NCI-H1694 treated with DMSO at 0.1 percent for 48 hours (cell line): ENCODE measurements around the gene PRKAG3.

Experiments
- DNase-seq: peaks from one replicate; lab custom pipeline; 2025; lab: John Stamatoyannopoulos, UW

Gene PRKAG3

GRCh38 chr2:218813771-218814460, 17.7 kb downstream of the PRKAG3 start:
- DNase-seq: no peak

DNA sequence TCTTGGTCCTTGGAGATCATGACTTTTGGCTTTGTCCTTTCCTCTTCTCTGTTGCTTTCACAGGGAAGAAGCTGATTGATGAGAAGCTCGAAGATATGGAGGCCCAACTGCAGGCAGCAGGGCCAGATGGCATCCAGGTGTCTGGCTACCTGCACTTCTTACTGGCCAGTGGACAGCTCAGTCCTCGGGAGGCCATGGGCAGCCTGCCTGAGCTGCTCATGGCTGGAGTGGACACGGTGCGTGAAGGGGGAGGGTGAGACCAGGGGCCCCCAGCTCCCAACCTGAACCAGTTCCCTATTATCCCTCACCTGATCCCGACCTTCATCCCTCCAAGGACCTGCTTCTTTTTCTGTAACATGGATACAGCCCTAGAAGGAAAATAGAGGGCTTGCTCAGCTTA, 18.7 kb downstream of the PRKAG3 start:
- DNase-seq: no peak

- DNase-seq: no peak
Observed at GRCh38 chr2:218812096-218812815, 19.3 kb downstream of the PRKAG3 start.

DNA sequence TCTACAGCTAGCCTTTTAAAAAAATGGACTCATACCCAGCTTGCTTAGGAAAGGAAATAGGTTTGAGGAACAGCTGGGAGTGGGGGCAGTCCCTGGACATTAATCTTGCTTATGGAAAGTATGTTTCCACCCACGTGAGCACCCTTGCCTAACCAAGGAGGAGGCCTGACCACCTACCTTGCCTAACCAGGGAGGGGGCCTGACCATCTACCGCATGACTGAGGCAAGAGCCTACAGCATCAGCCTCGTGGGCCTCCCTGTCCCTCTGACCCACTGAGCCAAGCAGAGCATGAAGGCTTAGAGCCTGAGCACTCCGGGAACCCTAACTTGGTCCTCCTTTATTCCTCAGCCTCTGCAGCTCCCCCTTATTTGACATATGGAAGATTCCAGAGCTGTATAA, 20.2 kb downstream of the PRKAG3 start:
- DNase-seq: no peak

GRCh38 chr2:218810256-218810655, 21.3 kb downstream of the PRKAG3 start:
- DNase-seq: no peak

DNA sequence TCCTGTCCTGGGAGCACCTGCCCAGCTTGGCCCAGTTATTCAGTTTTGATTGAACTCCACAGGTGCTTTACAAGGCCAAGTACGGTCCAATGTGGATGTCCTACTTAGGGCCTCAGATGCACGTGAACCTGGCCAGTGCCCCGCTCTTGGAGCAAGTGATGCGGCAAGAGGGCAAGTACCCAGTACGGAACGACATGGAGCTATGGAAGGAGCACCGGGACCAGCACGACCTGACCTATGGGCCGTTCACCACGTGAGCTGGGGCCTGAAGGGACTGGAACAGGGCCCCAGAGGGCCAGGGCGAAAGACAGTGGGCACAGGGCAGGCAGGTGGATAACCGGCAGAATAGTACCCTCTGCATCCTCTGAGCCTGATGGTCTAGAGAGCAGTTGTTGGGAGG, 22.1 kb downstream of the PRKAG3 start:
- no peak for DNase-seq

DNA sequence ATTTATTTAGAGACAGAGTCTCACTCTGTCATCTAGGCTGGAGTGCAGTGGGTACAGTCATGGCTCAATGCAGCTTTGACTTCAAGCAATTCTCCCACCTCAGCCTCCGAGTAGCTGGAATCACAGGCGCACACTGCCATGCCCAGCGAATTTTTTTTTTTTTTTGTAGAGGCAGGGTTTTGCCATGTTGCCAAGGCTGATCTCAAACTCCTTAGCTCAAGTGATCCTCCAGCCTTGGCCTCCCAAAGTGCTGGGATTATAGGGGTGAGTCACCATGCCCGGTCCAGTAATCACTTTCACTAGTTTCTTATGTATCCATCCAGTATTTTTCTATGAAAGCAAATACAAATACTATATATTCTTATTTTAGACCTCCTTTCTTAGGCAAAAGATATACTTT, 24.0 kb downstream of the PRKAG3 start:
- DNase-seq: no peak

GRCh38 chr2:218806346-218806978, 25.1 kb downstream of the PRKAG3 start:
- DNase-seq: no peak

DNA sequence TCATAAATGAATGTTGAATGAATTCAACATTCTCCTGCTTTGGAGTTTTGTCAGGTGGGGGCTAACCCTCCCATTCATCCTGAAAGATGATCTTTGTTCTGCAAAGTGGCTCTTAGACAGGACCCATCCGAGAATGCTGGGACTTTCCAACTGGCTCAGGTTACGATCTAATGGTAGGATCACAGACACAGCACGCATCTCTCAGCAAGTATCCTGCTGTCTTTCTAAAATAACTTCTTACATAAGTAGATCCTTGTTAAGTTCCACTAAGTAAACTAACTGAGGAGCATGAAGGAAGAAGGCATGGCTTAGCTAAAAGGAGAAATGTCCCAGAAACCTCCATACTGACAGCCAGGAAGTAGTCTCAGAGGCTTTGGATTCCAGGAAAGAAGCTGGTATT, 26.0 kb downstream of the PRKAG3 start:
- no peak for DNase-seq

DNA sequence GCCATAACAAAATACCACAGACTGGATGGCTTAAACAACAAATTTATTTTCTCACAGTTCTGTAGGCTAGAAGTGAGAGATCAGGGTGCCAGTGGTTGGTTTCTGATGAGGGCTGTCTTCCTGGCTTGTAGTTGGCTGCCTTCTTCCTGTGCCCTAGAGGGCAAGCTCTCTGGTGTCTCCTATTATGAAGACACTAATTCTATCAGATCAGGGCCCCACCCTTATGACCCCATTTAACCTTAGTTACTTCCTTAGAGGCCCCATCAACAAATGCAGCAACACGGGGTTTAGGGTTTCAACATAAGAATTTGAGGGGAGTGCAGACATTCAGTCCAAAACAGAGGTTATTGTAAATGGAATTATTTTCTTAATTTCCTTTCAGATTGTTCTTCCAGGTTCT, 26.8 kb downstream of the PRKAG3 start:
- no peak for DNase-seq

DNA sequence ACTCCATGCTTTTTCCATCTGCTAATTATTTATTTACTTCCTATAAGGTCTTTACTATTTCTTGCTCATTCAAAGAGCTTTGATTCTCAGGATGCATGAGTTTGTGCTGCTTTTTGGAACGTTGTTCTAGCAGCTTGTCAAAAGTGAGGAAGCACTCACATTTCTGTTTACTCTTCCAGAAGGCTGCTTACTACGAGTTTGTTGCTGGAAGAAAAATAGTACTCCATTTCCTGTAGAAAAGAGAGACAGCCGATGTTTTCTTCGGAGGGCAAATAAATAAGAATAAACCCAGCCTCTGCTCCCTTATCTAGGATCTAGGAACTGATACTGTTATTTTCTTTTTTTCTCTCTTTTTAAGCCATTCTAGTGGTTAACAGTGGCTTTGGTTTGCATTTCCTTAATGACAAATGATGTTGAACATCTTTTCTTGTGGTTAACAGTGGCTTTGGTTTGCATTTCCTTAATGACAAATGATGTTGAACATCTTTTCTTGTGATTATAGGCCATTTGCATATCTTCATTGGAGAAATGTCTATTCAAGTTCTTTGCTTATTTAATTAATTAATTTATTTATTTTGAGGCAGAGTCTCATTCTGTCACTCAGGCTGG, 29.1 kb downstream of the PRKAG3 start:
- no peak for DNase-seq

DNA sequence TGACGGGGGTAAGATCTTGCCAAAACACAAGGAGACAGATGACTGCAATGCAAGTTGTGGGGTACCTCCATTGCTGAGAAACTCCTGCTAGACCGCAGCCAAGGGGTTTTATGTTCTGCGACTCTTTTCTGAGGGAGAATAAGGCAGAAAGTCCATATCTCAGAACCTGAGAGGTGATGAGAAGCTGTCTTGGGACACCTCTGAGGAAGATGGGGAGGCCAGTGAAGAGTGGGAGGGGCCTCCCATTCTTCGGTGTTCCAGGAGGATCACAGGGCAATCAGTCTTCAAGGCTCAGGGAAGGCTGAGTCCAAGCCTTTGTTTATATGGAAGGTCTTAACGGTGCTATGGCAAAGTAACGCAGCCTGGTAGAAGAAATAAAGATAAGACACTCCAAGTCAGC, 31.6 kb downstream of the PRKAG3 start:
- no peak for DNase-seq

DNA sequence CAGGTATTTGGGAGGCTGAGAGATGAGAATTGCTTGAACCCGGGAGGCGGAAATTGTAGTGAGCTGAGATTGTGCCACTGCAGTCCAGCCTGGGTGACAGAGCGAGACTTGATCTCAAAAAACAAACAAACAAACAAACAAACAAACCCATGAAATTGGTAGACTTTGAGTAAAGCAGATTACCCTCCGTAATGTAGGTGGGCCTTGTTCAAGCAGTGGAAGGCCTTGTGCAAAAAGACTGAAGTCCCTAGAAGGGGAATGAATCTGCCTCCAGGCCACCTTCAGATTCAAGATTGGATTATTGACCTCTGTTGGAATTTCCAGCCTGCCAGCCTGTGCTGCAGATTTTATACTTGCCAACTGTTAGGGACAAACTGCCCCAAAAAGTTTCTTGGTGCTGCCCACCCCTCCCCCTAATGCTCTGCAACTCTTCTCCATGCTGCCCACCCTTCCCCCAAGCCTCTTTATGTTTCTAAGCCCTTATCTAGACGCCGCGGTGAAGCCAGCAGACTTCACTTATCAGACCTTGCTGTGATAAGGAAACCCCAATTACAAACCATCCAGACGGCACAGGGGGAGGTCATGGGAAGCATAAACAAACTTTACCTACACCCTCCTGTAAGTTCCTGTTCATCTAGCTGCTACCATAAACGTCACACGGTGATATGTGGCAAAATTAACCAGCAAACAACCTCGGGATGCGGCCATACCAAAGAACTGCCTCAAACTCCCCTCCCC, 32.7 kb downstream of the PRKAG3 start:
- DNase-seq: no peak

DNA sequence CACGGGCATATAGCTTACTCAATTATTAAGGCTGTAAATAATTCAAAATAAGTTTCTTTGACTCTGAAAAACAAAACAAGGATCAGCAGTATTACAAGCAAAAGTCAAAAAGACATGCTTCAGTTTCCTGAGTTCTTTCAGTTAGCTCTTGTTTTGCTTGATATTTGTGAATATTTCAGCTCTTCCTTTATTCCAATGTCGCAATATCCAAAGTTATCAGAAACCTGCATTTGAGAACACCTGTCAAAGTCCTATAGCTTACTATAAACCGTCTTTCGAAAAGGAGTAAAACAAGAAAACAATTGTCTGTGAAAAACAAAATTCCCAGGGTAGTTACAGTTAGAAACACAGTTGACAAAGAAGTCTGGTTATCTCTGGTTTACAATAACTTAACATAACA, 34.9 kb downstream of the PRKAG3 start:
- no peak for DNase-seq

GRCh38 chr2:218792433-218792832, 39.2 kb downstream of the PRKAG3 start:
- no peak for DNase-seq

DNA sequence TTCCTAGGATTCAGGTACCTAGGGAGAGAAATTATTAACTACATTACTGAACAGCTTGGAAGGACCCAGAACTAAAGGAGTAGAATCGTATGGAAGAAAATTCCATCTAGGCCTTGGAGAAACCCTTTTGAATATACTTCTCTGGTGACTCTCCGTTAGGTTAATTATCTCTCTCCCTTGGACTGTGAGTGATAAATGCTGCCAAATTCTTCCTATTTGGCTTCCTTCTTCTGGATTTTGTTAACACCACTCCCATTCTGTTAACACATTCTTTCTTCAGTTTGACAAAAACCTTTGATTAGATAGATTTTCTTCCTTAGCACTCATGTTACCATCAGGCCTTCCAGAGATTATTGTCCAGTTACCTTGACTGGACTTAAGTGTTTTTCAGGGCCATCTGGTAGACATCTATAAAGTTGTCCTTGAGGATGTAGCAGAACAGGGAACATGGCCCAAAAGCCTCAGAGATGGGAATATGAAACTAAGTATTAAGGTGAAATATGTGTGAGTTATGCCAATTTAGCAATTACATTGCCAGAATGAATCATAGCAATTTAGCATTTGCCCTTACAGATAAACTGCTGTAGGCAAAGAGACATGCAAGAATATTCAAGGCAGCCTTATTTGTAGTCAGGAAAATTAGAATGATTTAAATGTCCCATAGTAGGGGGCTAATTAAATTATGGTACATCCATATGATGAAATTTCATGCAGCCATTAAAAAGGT, 42.9 kb downstream of the PRKAG3 start:
- DNase-seq: no peak

DNA sequence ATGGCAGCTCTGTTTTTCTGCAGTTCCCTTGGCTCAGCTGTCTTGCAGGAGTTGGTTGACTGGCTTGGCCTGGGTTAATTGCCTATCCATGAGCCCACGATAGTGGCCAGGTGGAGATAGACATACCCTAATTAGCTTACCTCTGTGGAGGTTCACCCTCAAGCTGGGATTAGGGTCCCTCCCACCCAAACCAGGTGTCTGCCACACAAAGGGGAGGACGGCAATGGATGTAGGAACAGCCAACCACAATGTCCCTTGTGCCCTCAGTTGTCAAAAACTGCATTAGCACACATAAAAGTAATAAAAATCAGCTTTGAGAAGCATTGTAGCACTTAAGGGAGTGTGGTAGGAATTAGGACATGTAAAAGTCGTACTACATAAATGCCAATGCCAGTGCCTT, 45.5 kb downstream of the PRKAG3 start:
- DNase-seq: no peak

DNA sequence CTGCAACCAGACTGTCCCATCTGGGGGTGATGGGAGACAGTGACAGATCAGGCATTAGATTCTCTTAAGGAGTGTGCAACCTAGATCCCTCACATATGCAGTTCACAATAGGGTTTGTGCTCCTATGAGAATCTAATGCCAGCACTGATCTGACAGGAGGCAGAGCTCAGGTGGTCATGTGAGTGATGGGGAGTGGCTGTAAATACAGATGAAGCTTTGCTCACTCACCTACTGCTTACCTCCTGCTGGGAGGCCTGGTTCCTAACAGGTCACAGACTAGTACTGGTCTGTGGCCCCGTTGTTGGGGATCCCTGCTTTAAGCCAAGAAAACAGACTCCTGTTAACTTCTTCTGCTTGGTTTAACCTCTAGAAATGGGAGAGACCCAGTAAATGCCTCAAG, 46.5 kb downstream of the PRKAG3 start:
- no peak for DNase-seq

- no peak for DNase-seq
Observed at GRCh38 chr2:218783688-218784087, 47.9 kb downstream of the PRKAG3 start.

DNA sequence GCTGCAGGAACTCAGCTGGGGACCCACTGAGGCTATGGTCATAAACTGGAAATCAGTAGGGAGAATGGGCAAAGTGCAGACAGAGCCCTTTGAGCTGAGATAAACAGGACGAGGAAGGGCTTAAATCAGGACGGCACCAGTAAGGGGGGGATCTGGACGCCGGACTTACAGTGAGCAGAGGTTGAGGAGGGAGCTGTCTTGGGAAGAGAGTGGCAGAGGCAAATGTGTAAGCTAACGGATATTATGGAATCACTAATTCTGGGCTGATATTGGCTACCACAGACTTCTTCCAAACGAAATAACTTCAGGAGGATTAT, 49.1 kb downstream of the PRKAG3 start:
- DNase-seq: no peak

GRCh38 chr2:218781691-218782527, 49.7 kb downstream of the PRKAG3 start, which contains the start of gene CYP27A1:
CYP27A1 (plus strand) TSS chr2:218782147; CDS start chr2:218782183, 36 bp downstream.
- no peak for DNase-seq
